ENCODE data around the gene ZNF599.

ZNF599 gene

DNA sequence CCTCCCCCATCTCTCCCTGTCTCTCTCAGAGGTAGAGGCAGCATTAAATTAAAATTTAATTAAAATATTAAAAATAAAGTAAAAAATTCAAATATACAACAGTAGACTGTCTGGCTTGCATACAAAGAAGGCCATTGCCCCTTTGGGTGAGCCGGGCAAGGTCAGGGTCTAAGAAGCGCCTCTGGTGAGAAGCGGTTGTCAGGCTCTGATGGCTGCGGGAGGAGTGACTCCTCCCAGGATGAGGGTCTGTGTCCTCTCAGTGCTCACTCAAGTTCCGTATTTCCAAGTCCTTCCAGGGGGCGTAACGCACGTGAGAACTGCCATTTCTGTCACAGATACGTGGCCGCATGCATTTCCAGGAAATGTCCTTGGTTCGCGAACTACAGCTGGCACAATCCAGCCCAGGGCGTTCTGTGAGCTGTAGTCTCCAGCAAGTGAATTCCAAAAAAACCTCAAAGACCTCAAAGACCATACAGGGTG, 39.7 kb downstream of the ZNF599 start:
- peaks cover 3% of the 10 kb centered on the region for H3K4me1 ChIP-seq (ENCODE audit: control insufficient read depth, insufficient read depth, low read length)

DNA sequence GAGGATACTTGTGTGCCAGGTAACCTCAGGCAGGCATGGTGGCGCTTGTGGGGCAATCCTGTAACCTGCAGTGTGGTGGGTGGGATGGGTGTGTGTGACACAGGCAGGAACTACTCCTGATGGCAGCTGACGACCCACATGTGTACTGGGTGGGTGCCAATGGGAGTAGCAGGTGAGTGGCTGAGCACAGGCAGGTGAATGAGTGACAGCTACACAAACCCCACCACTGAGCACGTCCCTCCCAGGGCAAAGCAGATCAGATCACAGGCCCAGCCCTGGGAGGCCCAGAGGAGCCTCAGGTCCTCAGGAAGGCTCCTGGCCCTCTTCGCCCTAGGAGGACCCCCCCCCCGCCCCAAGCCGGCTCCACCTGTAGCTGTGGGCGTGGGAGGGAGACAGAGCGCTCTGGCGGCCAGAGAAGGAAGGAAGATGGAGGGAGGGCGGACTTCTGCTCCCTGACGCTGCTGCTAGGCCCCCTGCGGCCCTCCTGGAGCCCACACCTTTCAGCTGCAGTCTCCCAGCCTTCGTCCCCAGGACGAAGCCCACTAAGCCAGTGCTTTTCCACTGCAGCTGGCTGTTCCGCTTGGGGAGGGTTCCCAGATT, 40.3 kb downstream of the ZNF599 start:
- no peaks in the 10 kb centered on the region for H3K27me3 ChIP-seq (ENCODE audit: control insufficient read depth, insufficient read depth, low read length)
- peaks cover 3% of the 10 kb centered on the region for H3K4me1 ChIP-seq (ENCODE audit: control insufficient read depth, insufficient read depth, low read length)
- peak overlapping the region; percentile 89 for H3K4me3 ChIP-seq (ENCODE audit: low read length)
- H3K27ac ChIP-seq (ENCODE audit: low read depth, low read length): no peak overlapping the region
- no peak overlapping the region for H3K9ac ChIP-seq (ENCODE audit: low read length)
- peaks cover 11% of the 10 kb centered on the region for H3K36me3 ChIP-seq (ENCODE audit: control insufficient read depth, insufficient read depth, low read length)

More for the DNA sequence above, 39.7 kb downstream of the ZNF599 start:
- peak overlapping the region; percentile 63 for H3K9ac ChIP-seq (ENCODE audit: low read length)
- peak overlapping the region; percentile 89 for H3K4me3 ChIP-seq (ENCODE audit: low read length)
- peak overlapping the region; percentile 98 for H3K27ac ChIP-seq (ENCODE audit: low read depth, low read length)
- H3K36me3 ChIP-seq (ENCODE audit: control insufficient read depth, insufficient read depth, low read length): peaks cover 11% of the 10 kb centered on the region
- no peaks in the 10 kb centered on the region for H3K27me3 ChIP-seq (ENCODE audit: control insufficient read depth, insufficient read depth, low read length)

DNA sequence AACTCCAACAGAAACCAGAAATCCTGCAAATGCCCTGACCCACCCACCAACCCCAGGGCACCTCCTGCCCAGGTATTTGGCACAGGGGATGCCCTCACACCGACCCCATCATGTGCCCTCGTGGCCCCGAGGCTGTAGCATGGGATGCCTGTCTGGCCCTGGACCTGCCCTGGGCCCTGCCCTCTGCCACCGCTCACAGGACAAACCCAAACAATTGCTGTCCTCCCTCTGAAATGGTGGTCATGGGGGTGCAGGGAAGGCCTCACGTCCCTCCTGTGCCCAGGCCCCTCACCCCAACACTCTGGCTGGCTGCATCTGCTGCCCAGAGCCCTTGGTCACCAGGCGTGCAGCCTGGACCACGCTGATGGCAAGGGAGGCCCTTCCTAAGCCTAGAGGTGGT, 41.1 kb downstream of the ZNF599 start:
- Histone ChIP-seq H3K4me3 (ENCODE audit: low read length) (no peak overlapping the region), H3K27me3 (ENCODE audit: control insufficient read depth, insufficient read depth, low read length) (no peaks in the 10 kb centered on the region), H3K4me1 (ENCODE audit: control insufficient read depth, insufficient read depth, low read length) (peaks cover 3% of the 10 kb centered on the region), H3K27ac (ENCODE audit: low read depth, low read length) (no peak overlapping the region), H3K9ac (ENCODE audit: low read length) (no peak overlapping the region), H3K36me3 (ENCODE audit: control insufficient read depth, insufficient read depth, low read length) (peaks cover 7% of the 10 kb centered on the region)

DNA sequence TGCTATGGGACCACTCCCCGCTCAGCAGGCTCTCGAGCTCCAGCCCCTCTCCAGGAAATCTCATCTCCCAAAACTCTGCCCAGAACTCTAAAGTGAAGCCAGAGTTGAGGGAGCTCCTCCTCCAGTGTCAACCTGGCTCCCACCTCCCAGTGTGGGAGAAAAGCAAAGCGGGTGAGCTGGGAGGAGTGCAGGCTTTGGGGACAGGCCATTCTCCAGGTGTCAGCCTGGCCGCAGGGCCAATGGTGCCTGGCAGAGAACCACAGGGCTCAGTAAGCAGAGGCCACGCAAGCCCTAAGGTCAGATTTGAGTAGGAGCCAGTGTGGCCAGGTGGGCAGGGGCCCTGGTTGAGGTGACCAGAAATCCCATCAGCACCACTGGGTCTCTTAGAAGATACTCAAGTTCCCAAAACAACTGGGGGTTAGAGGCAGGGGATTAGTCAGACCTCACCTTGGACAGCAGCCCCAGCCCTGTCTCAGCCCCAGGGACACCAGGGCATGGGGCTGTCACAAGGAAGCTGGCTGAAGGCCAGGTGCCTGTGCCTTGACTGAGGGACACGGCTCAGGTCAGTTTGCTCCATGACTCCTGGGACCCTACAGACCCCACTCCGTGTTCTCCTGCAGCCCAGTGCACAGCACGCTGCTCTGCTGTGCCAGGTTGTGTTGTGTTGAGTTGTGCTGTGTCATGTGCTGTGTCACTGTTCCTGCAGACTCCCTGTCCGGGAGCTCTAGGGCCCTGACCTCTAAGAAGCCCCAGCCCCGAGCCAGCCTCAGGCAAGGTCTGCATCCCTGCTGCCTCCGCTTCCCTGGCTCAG, 41.8 kb downstream of the ZNF599 start:
- no peak overlapping the region for H3K9ac ChIP-seq (ENCODE audit: low read length)
- peaks cover 5% of the 10 kb centered on the region for H3K36me3 ChIP-seq (ENCODE audit: control insufficient read depth, insufficient read depth, low read length)
- H3K4me1 ChIP-seq (ENCODE audit: control insufficient read depth, insufficient read depth, low read length): peaks cover 3% of the 10 kb centered on the region
- H3K27me3 ChIP-seq (ENCODE audit: control insufficient read depth, insufficient read depth, low read length): no peaks in the 10 kb centered on the region
- no peak overlapping the region for H3K27ac ChIP-seq (ENCODE audit: low read depth, low read length)
- no peak overlapping the region for H3K4me3 ChIP-seq (ENCODE audit: low read length)

DNA sequence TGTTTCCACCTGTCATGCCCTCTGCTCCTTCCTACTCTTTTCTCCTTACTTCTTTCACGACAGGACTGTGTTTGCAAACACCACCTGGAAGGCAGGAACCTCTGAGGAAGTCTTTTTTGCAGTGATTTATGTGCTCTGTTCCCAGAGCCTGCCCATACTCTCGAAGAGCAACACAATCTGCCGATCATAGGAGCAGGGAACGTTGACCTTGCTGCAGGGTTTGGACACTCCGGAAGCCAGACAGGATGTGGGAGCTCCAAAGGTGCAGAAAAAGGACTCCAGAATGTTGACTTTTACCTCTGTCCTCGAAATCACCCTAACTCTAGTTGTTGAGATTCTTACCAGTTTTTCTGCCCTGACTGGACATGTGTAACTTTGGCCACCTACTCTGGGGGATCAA, 47.6 kb downstream of the ZNF599 start:
- Histone ChIP-seq H3K4me3 (ENCODE audit: low read length) (no peak overlapping the region), H3K27ac (ENCODE audit: low read depth, low read length) (no peak overlapping the region), H3K4me1 (ENCODE audit: control insufficient read depth, insufficient read depth, low read length) (no peaks in the 10 kb centered on the region)

DNA sequence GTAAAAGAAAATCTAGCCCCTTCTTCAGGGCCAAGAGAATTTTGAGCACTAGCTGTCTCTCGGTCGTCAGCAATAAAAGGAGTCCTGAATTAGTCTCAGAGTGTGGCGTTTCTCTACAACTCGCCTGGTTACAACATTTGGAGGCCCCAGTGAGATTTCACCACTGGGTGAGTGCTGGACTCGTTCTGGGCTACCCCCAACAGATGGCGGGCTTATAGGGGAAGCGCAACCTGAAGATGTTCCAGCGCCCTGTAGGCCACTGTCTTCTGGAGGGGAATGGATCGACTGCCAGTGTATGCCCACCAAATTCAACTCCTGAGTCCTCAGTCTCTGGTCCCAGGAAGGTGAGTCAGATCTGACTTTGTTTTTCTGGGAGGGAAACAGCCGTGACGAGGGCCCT, 50.7 kb downstream of the ZNF599 start:
- Histone ChIP-seq H3K27ac (ENCODE audit: low read depth, low read length) (no peak overlapping the region), H3K36me3 (ENCODE audit: control insufficient read depth, insufficient read depth, low read length) (no peaks in the 10 kb centered on the region), H3K27me3 (ENCODE audit: control insufficient read depth, insufficient read depth, low read length) (no peaks in the 10 kb centered on the region), H3K9ac (ENCODE audit: low read length) (no peak overlapping the region), H3K4me1 (ENCODE audit: control insufficient read depth, insufficient read depth, low read length) (no peaks in the 10 kb centered on the region), H3K4me3 (ENCODE audit: low read length) (no peak overlapping the region)

More for the DNA sequence above, 47.6 kb downstream of the ZNF599 start:
- Histone ChIP-seq H3K9ac (ENCODE audit: low read length) (no peak overlapping the region), H3K27me3 (ENCODE audit: control insufficient read depth, insufficient read depth, low read length) (no peaks in the 10 kb centered on the region), H3K36me3 (ENCODE audit: control insufficient read depth, insufficient read depth, low read length) (no peaks in the 10 kb centered on the region)

DNA sequence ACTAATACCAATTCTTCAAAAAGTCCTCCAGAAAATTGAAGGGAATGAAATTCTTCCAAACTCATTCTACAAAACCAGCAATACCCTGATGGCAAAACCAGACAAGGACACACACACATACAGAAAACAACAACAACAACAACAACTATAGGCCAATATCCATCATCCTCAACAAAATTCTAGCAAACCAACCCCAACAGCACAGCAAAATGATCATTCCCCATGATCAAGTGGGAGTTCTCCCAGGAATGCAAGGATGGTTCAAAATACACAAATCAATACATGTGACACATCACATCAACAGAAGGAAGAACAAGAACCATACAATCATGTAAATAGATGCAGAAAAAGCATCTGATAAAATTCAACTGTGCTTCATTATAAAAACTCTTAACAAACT, 57.7 kb downstream of the ZNF599 start:
- no peak overlapping the region for H3K4me3 ChIP-seq (ENCODE audit: low read length)
- no peaks in the 10 kb centered on the region for H3K4me1 ChIP-seq (ENCODE audit: control insufficient read depth, insufficient read depth, low read length)
- no peak overlapping the region for H3K9ac ChIP-seq (ENCODE audit: low read length)

DNA sequence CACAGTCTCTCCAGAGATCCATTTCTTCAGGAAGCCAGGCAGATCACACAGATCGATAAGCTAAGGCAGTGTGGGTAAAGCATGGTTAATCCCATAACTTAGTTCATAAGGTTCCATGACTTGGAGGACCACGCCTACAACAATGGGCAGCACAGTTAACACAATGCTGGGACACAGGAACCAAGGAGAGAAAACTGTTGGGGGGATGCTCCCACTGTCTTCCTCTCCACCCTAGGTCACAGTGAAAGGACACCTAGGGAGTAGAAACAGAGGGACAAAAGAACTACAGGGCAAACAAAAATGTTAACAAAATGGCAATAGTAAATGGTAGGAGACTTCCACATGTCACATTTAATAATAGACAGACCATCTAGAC, 59.8 kb downstream of the ZNF599 start:
- Histone ChIP-seq H3K9ac (ENCODE audit: low read length) (no peak overlapping the region), H3K27me3 (ENCODE audit: control insufficient read depth, insufficient read depth, low read length) (no peaks in the 10 kb centered on the region), H3K27ac (ENCODE audit: low read depth, low read length) (no peak overlapping the region), H3K4me3 (ENCODE audit: low read length) (no peak overlapping the region), H3K36me3 (ENCODE audit: control insufficient read depth, insufficient read depth, low read length) (no peaks in the 10 kb centered on the region), H3K4me1 (ENCODE audit: control insufficient read depth, insufficient read depth, low read length) (no peaks in the 10 kb centered on the region)

More for the DNA sequence above, 57.7 kb downstream of the ZNF599 start:
- H3K27me3 ChIP-seq (ENCODE audit: control insufficient read depth, insufficient read depth, low read length): no peaks in the 10 kb centered on the region
- no peak overlapping the region for H3K27ac ChIP-seq (ENCODE audit: low read depth, low read length)
- H3K36me3 ChIP-seq (ENCODE audit: control insufficient read depth, insufficient read depth, low read length): no peaks in the 10 kb centered on the region

DNA sequence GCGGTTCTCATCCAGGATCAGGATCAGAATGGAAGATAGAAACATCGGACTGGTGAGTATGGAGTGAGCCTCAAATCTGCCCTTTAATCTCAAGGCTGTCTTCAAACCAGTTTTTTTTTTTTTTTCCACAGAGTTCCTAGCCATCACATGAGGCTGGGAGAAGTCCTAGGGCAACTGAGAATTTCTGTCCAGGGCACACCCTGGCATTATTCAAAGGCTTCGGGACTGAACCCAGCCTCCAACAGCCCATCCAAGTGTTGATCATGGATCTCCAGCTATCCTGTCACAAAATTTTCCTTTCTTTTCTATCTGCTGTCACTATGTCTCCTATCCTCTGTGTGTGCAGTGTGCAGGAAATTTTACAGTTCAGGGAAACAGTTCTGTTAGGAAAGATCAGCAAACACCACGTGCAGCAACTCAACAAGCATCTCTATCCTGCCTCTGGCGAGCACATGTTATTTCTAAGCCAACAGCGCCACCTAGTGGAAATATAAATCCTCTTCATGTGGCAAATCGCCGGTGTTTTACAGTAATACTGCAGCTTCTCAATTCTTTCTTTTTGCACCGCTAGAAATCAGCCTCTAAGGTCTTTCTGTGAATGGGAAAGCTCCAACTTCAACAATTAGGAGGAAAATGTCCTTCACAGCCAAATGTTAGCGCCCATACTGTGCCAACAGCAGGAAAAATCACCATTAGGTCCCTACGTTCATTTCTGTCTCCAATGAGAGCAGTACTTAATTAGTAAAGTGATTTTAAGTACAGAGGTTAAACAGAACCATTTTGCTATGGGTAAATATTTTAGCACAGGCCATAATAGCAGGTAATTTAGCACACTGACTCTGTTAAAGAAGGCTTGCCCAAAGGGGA, 60.4 kb downstream of the ZNF599 start:
- H3K9ac ChIP-seq (ENCODE audit: low read length): no peak overlapping the region
- H3K4me3 ChIP-seq (ENCODE audit: low read length): no peak overlapping the region
- H3K4me1 ChIP-seq (ENCODE audit: control insufficient read depth, insufficient read depth, low read length): no peaks in the 10 kb centered on the region
- H3K27me3 ChIP-seq (ENCODE audit: control insufficient read depth, insufficient read depth, low read length): no peaks in the 10 kb centered on the region
- H3K27ac ChIP-seq (ENCODE audit: low read depth, low read length): no peak overlapping the region
- no peaks in the 10 kb centered on the region for H3K36me3 ChIP-seq (ENCODE audit: control insufficient read depth, insufficient read depth, low read length)

DNA sequence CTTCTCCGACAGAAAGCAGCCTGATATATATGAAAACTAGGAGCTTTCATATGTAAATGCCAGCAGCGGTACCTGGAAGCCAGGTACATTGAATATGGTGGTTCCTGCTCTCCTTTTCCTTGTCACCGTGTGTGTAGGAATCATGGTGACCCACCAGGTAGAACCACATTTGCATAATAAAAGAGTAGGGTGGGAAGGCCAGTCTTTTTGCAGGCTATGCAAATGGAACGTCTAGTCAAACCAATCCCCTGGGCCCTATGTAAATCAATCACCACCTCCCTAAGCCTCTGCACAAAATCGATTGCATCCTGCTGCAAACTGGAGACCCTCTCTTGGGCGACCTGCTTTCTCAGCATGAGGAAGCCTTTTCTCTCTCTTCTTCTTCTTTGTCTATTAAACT, 61.1 kb downstream of the ZNF599 start:
- no peaks in the 10 kb centered on the region for H3K36me3 ChIP-seq (ENCODE audit: control insufficient read depth, insufficient read depth, low read length)
- H3K4me1 ChIP-seq (ENCODE audit: control insufficient read depth, insufficient read depth, low read length): no peaks in the 10 kb centered on the region
- no peak overlapping the region for H3K4me3 ChIP-seq (ENCODE audit: low read length)
- H3K9ac ChIP-seq (ENCODE audit: low read length): no peak overlapping the region
- H3K27me3 ChIP-seq (ENCODE audit: control insufficient read depth, insufficient read depth, low read length): no peaks in the 10 kb centered on the region
- no peak overlapping the region for H3K27ac ChIP-seq (ENCODE audit: low read depth, low read length)
